SK-N-SH treated with all-trans-retinoic acid at 6 μM for 48 hours (cell line): ENCODE measurements around the gene SLC6A6.

ENCODE experiments used
- ATAC-seq: fragments of 200-7000 bp; cut with Tn5 transposase; 3 replicates; pipeline ENCODE4 v1.9.1; 2020; ENCODE audit warnings: mild to moderate bottlenecking, moderate library complexity
- BACH2 ChIP-seq: fragments of 250-450 bp; sonication (Bioruptor Pico); IDR thresholded peaks from 2 replicates; pipeline ENCODE4 v1.9.0; 2021; ENCODE audit warnings: mild to moderate bottlenecking, borderline replicate concordance
- CSDC2 ChIP-seq: fragments of 250-450 bp; sonication (Bioruptor Pico); IDR thresholded peaks from 2 replicates; pipeline ENCODE4 v1.5.0; 2020; ENCODE audit warnings: mild to moderate bottlenecking, moderate library complexity
- CSRNP3 ChIP-seq: fragments of 250-450 bp; sonication (Bioruptor Pico); IDR thresholded peaks from 2 replicates; pipeline ENCODE4 v1.5.1; 2021; ENCODE audit warnings: mild to moderate bottlenecking, moderate library complexity
- ESRRG ChIP-seq: fragments of 250-450 bp; sonication (Bioruptor Pico); IDR thresholded peaks from 2 replicates; pipeline ENCODE4 v1.6.1; 2021; ENCODE audit warnings: mild to moderate bottlenecking
- GLIS3 ChIP-seq: fragments of 250-450 bp; sonication (Bioruptor Pico); IDR thresholded peaks from 2 replicates; pipeline ENCODE4 v1.5.0; 2020; ENCODE audit warnings: mild to moderate bottlenecking, moderate library complexity
- ISL1 ChIP-seq: fragments of 250-450 bp; sonication (Bioruptor Pico); IDR thresholded peaks from 2 replicates; pipeline ENCODE4 v2.1.2; 2022; ENCODE audit warnings: mild to moderate bottlenecking, moderate library complexity
- OSR1 ChIP-seq: fragments of 250-450 bp; sonication (Bioruptor Pico); IDR thresholded peaks from 2 replicates; pipeline ENCODE4 v1.8.0; 2022; ENCODE audit warnings: moderate library complexity, mild to moderate bottlenecking, inconsistent platforms
- PATZ1 ChIP-seq: fragments of 250-450 bp; sonication (Bioruptor Pico); IDR thresholded peaks from 2 replicates; pipeline ENCODE4 v1.8.0; 2020; ENCODE audit warnings: mild to moderate bottlenecking, moderate library complexity, borderline replicate concordance
- POU6F1 ChIP-seq: fragments of 250-450 bp; sonication (Bioruptor Pico); IDR thresholded peaks from 2 replicates; pipeline ENCODE4 v1.8.0; 2021; ENCODE audit warnings: low read depth, mild to moderate bottlenecking, moderate library complexity, borderline replicate concordance
- PPARA ChIP-seq: fragments of 250-450 bp; sonication (Bioruptor Pico); IDR thresholded peaks from 2 replicates; pipeline ENCODE4 v1.5.0; 2020; ENCODE audit warnings: mild to moderate bottlenecking, borderline replicate concordance
- RARB ChIP-seq: fragments of 250-450 bp; sonication (Bioruptor Pico); IDR thresholded peaks from 2 replicates; pipeline ENCODE4 v1.8.0; 2021; ENCODE audit warnings: mild to moderate bottlenecking, moderate library complexity
- SNAI2 ChIP-seq: fragments of 250-450 bp; sonication (Bioruptor Pico); IDR thresholded peaks from 2 replicates; pipeline ENCODE4 v1.5.0; 2020; ENCODE audit warnings: mild to moderate bottlenecking, moderate library complexity
- TCF4 ChIP-seq: fragments of 250-450 bp; sonication (Bioruptor Pico); IDR thresholded peaks from 2 replicates; pipeline ENCODE4 v1.8.0; 2021; ENCODE audit warnings: mild to moderate bottlenecking, moderate library complexity, borderline replicate concordance
- TOX ChIP-seq: fragments of 250-450 bp; sonication (Bioruptor Pico); IDR thresholded peaks from 2 replicates; pipeline ENCODE4 v1.8.0; 2021; ENCODE audit warnings: mild to moderate bottlenecking, moderate library complexity, borderline replicate concordance
- TSHZ2 ChIP-seq: fragments of 250-450 bp; sonication (Bioruptor Pico); IDR thresholded peaks from 2 replicates; pipeline ENCODE4 v1.5.0; 2020; ENCODE audit warnings: mild to moderate bottlenecking, moderate library complexity
- ZNF565 ChIP-seq: fragments of 450-650 bp; formaldehyde crosslinking; conservative IDR thresholded peaks from 2 replicates; pipeline ENCODE4 v1.5.0; 2020; ENCODE audit warnings: low read depth, mild to moderate bottlenecking, moderate library complexity
- ZNF70 ChIP-seq: fragments of 450-650 bp; formaldehyde crosslinking; IDR thresholded peaks from 2 replicates; pipeline ENCODE4 v1.5.0; 2020; ENCODE audit warnings: mild to moderate bottlenecking, moderate library complexity
- ZNF8 ChIP-seq: fragments of 450-650 bp; formaldehyde crosslinking; IDR thresholded peaks from 2 replicates; pipeline ENCODE4 v1.5.0; 2020; ENCODE audit warnings: mild to moderate bottlenecking, moderate library complexity

The SLC6A6 gene

GRCh38 chr3:14482271-14482721 lies 79.9 kb downstream of the SLC6A6 start:
- TF ChIP-seq BACH2 (CRISPR knock-in tag) (no peak), ZNF8 (no peak), POU6F1 (CRISPR knock-in tag) (no peak), PPARA (no peak), ISL1 (CRISPR knock-in tag) (no peak), ESRRG (CRISPR knock-in tag) (no peak), TCF4 (CRISPR knock-in tag) (no peak), TSHZ2 (CRISPR knock-in tag) (no peak)
- ATAC-seq: no peak

- no peak for TF ChIP-seq ZNF565 (CRISPR knock-in tag)
- no peak for TF ChIP-seq GLIS3 (CRISPR knock-in tag)
- TF ChIP-seq TCF4 (CRISPR knock-in tag): no peak
- TF ChIP-seq RARB: no peak
- TF ChIP-seq OSR1 (CRISPR knock-in tag): no peak
- no peak for TF ChIP-seq POU6F1 (CRISPR knock-in tag)
- no peak for TF ChIP-seq TOX (CRISPR knock-in tag)
- TF ChIP-seq ZNF70 (CRISPR knock-in tag): no peak
- TF ChIP-seq PATZ1 (CRISPR knock-in tag): no peak
- TF ChIP-seq SNAI2: no peak
- TF ChIP-seq CSRNP3 (CRISPR knock-in tag): no peak
- TF ChIP-seq TSHZ2 (CRISPR knock-in tag): no peak
- TF ChIP-seq CSDC2 (CRISPR knock-in tag): no peak
- ATAC-seq: no peak
Measured at GRCh38 chr3:14483286-14483685, 80.9 kb downstream of the SLC6A6 start.

GRCh38 chr3:14484741-14485140 lies 82.3 kb downstream of the SLC6A6 start:
- no peak for ATAC-seq
- TF ChIP-seq ZNF8 (no peak), TOX (CRISPR knock-in tag) (no peak), CSDC2 (CRISPR knock-in tag) (no peak)
